Vagina (tissue), 2 donors: Measurements from ENCODE around the gene GPC5. TPM values are rescaled to one million over a fixed set of nuclear protein-coding genes. Genes with fewer than 3 reads are reported as not detected.

Experiments
- DNase-seq, 2 donors: peaks; one replicate each; pipeline ENCODE4 v3.0.0-alpha.2; 2017; ENCODE audit errors: extremely low spot score in 2 of 2
- H3K27ac ChIP-seq: fragments of 200-600 bp; sonication (generic); one replicate; pipeline ENCODE4 v1.5.1; 2019
- H3K27me3 ChIP-seq: fragments of 200-600 bp; sonication (generic); one replicate; pipeline ENCODE4 v1.5.1; 2019
- H3K36me3 ChIP-seq, 2 donors: fragments of 200-600 bp; sonication (generic); one replicate each; pipeline ENCODE4 v1.5.1; 2017 to 2019
- H3K4me1 ChIP-seq: fragments of 200-600 bp; sonication (generic); one replicate; pipeline ENCODE4 v1.5.1; 2019
- H3K4me3 ChIP-seq, 2 donors: fragments of 200-600 bp; sonication (generic); 1 replicate in 1 of 2; 2 replicates in 1 of 2; pipeline ENCODE4 v1.5.1; 2016 to 2019
- H3K9me3 ChIP-seq: fragments of 200-600 bp; sonication (generic); one replicate; pipeline ENCODE4 v1.5.1; 2019
- POLR2A ChIP-seq, 2 donors: fragments of 450-650 bp; IDR thresholded peaks; one replicate each; pipeline ENCODE4 v1.6.1; 2017; ENCODE audit warnings: antibody characterized with exemption in 2 of 2, mild to moderate bottlenecking in 2 of 2, moderate library complexity in 2 of 2
- POLR2AphosphoS5 ChIP-seq, 2 donors: sonication (generic); formaldehyde crosslinking; IDR thresholded peaks; one replicate each; pipeline ENCODE4 v1.9.0; 2017; ENCODE audit warnings: antibody characterized with exemption in 2 of 2, mild to moderate bottlenecking in 2 of 2, low read depth in 1 of 2; ENCODE audit not compliant: insufficient read depth in 1 of 2
- intact Hi-C: fragments of 100-400 bp; cut with DNase I; formaldehyde crosslinking; loops from one replicate; pipeline ENCODE4 v1.15.1; 2023
- total RNA-seq: library from RNA; depleted of rRNA; stranded (reverse); fragments of >200 nt; gene quantifications from one replicate; pipeline ENCODE4 v1.2.3, GENCODE V29; 2016
- TF ChIP-seq, protein P1 (sequence below), 3 experiments: fragments of 450-650 bp in 2 of 3; fragments of 200-600 bp in 1 of 3; sonication (generic) in 1 of 3; IDR thresholded peaks; one replicate each; pipeline ENCODE4 v1.5.1; 2017 to 2019; ENCODE audit warnings: antibody characterized with exemption in 3 of 3, mild to moderate bottlenecking in 2 of 3, moderate library complexity in 2 of 3

The GPC5 gene
- total RNA-seq, 1 donor from 2014 or later = 1.7 TPM

DNA sequence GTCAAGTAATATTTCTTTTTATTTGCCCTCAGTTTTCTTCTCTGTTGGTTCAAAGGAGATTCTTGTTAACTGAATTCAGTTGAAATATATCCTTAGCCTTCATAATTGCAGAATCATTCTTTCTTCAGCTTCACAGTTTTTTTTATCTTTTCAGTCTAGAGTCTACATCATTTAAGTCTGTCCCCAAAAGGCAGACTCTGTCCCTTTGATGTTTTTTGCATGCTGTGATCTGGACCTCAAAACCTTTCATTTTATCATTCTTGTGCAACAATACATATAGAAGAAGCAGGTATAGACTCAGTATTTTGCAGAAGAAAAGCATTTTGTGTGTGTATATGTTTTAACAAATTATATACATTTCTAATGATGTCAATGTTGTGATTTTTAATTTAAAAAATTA lies 1093.4 kb downstream of the GPC5 start:
- Histone ChIP-seq H3K4me1 (no peaks in the 10 kb centered on the region), H3K4me3 (no peak overlapping the region), H3K27ac (no peak overlapping the region), H3K36me3 (no peaks in the 10 kb centered on the region), H3K27me3 (no peaks in the 10 kb centered on the region), H3K9me3 (no peaks in the 10 kb centered on the region)
- no peak for DNase-seq
- intact Hi-C loops = no loop called here
- TF ChIP-seq POLR2A (IDR thresholded peaks at IDR 0.05) = no peak
- TF ChIP-seq, protein P1, sequence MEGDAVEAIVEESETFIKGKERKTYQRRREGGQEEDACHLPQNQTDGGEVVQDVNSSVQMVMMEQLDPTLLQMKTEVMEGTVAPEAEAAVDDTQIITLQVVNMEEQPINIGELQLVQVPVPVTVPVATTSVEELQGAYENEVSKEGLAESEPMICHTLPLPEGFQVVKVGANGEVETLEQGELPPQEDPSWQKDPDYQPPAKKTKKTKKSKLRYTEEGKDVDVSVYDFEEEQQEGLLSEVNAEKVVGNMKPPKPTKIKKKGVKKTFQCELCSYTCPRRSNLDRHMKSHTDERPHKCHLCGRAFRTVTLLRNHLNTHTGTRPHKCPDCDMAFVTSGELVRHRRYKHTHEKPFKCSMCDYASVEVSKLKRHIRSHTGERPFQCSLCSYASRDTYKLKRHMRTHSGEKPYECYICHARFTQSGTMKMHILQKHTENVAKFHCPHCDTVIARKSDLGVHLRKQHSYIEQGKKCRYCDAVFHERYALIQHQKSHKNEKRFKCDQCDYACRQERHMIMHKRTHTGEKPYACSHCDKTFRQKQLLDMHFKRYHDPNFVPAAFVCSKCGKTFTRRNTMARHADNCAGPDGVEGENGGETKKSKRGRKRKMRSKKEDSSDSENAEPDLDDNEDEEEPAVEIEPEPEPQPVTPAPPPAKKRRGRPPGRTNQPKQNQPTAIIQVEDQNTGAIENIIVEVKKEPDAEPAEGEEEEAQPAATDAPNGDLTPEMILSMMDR (IDR thresholded peaks at IDR 0.05) = no peak
- no peak for TF ChIP-seq POLR2AphosphoS5 (IDR thresholded peaks at IDR 0.05; ENCODE audit: insufficient read depth in 1 of 2, low read depth in 1 of 2)

DNA sequence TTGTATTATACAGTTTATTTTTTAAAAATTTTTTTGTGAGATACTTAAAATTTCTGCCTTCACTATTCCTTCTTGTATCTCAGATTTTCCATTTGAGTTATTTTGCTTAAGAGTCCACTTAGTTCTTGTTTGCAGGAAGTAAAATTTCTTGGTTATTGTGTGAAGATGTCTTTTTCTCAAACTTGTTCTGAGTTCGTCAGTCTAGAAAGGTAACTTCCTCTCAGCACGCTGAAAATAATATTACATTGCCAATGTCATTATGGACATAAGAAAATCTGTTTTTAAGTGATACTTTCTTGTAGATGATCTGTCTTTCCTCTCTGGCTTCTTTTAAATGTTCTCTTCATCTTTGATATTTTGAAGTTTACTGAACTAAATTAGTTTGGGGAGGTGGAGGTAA lies 1096.5 kb downstream of the GPC5 start:
- intact Hi-C loops = no loop called here
- no peak for DNase-seq
- Histone ChIP-seq H3K36me3 (no peaks in the 10 kb centered on the region), H3K27me3 (no peaks in the 10 kb centered on the region), H3K4me3 (no peak overlapping the region), H3K9me3 (no peaks in the 10 kb centered on the region), H3K4me1 (no peaks in the 10 kb centered on the region), H3K27ac (no peak overlapping the region)
- TF ChIP-seq, protein P1 (IDR thresholded peaks at IDR 0.05) = no peak
- TF ChIP-seq POLR2AphosphoS5 (IDR thresholded peaks at IDR 0.05; ENCODE audit: insufficient read depth in 1 of 2, low read depth in 1 of 2) = no peak
- no peak for TF ChIP-seq POLR2A (IDR thresholded peaks at IDR 0.05)

DNA sequence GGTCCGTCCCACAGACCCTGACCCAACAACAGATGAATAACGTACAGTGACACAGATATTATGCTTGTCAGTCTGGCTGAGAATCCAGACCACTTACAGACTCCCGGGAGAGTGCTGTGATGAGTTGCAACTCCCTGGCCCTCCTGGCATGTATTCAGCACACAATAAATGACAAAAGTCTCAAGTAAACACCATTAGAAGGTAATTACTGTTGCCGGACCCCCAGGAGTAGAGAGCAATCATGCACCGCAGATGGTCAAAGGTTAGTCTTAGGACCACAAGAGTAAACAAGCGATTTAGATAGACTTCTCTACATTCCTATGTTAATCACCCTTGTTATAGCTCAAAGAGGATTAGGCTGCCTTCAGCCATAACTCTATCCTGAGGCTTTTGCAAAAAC lies 1101.8 kb downstream of the GPC5 start:
- TF ChIP-seq POLR2AphosphoS5 (IDR thresholded peaks at IDR 0.05; ENCODE audit: insufficient read depth in 1 of 2, low read depth in 1 of 2) (no peak), POLR2A (IDR thresholded peaks at IDR 0.05) (no peak)
- TF ChIP-seq, protein P1 (IDR thresholded peaks at IDR 0.05) = no peak
- Histone ChIP-seq H3K36me3 (no peaks in the 10 kb centered on the region), H3K9me3 (no peaks in the 10 kb centered on the region), H3K4me1 (no peaks in the 10 kb centered on the region), H3K4me3 (no peak overlapping the region), H3K27ac (no peak overlapping the region), H3K27me3 (no peaks in the 10 kb centered on the region)
- no peak for DNase-seq
- intact Hi-C loops = no loop called here

DNA sequence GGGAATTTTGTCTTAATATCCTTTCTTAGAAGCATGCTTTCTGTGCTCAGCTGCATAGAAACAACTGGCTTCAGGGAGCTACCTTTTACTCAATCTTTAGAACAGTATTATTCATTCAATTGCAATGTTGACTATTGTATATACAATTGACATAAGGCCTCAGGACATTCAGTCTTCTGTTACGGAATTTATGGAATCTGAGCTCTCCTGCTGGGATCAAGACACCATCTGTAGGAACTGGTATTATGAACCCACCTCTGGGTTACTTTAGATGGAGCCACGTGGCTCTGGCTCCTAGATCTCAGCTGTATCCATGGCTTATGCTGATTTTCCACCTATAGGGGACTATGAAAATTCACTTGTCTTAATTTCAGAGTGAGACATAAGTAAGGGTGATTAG lies 1112.0 kb downstream of the GPC5 start:
- no peak overlapping the region for H3K4me3 ChIP-seq
- H3K27me3 ChIP-seq = no peaks in the 10 kb centered on the region
- H3K27ac ChIP-seq = no peak overlapping the region
- no peaks in the 10 kb centered on the region for H3K4me1 ChIP-seq
- TF ChIP-seq, protein P1 (IDR thresholded peaks at IDR 0.05) = no peak
- TF ChIP-seq POLR2AphosphoS5 (IDR thresholded peaks at IDR 0.05; ENCODE audit: insufficient read depth in 1 of 2, low read depth in 1 of 2) (no peak), POLR2A (IDR thresholded peaks at IDR 0.05) (no peak)
- intact Hi-C loops = no loop called here
- H3K36me3 ChIP-seq = no peaks in the 10 kb centered on the region
- H3K9me3 ChIP-seq = no peaks in the 10 kb centered on the region
- DNase-seq = no peak

GRCh38 chr13:92512852-92513251 lies 1114.4 kb downstream of the GPC5 start:
- Histone ChIP-seq H3K9me3 (no peaks in the 10 kb centered on the region), H3K4me3 (no peak overlapping the region), H3K27ac (no peak overlapping the region), H3K27me3 (no peaks in the 10 kb centered on the region), H3K4me1 (no peaks in the 10 kb centered on the region), H3K36me3 (no peaks in the 10 kb centered on the region)
- DNase-seq = no peak
- intact Hi-C loops = no loop called here
- no peak for TF ChIP-seq POLR2AphosphoS5 (IDR thresholded peaks at IDR 0.05; ENCODE audit: insufficient read depth in 1 of 2, low read depth in 1 of 2)
- no peak for TF ChIP-seq POLR2A (IDR thresholded peaks at IDR 0.05)
